CD4-positive, alpha-beta T cell (primary cell): ENCODE results near the gene GTF2A1. TPM values are rescaled to one million over a fixed set of nuclear protein-coding genes. Genes with fewer than 3 reads are reported as not detected.
"Not testable (repeated sequence)": the region's sequence is repeated elsewhere in the genome, so short reads cannot be mapped to it uniquely, and the experiment has no call there.

ENCODE experiments used
- ATAC-seq: fragments of 200-7000 bp; cut with Tn5 transposase; one replicate; pipeline ENCODE4 v1.10.0; 2022; ENCODE audit warnings: mild to moderate bottlenecking; ENCODE audit not compliant: poor library complexity
- CTCF ChIA-PET: fragments of 350-600 bp; sonication (Branson Sonifier 250); formaldehyde crosslinking; loops from one replicate; lab custom pipeline; 2021; ENCODE audit warnings: antibody characterized with exemption, inconsistent platforms; lab: Charles Lee
- POLR2A ChIA-PET: fragments of 350-600 bp; sonication (Branson Sonifier 250); formaldehyde crosslinking; loops from one replicate; lab custom pipeline; 2021; ENCODE audit warnings: antibody characterized with exemption, inconsistent platforms; lab: Charles Lee
- DNase-seq, 14 experiments: peaks; one replicate each; pipeline ENCODE4 v3.0.0-alpha.2; 2013 to 2020; ENCODE audit warnings: mixed read lengths in 2 of 14
- H3K27ac ChIP-seq, 2 donors: one replicate each; pipeline versions ENCODE4 v1.5.1 to v1.7.0; 2013; ENCODE audit warnings: low read length in 2 of 2, low read depth in 1 of 2, mild to moderate bottlenecking in 1 of 2
- H3K27me3 ChIP-seq, 2 experiments: 1 replicate in 1 of 2; 2 replicates in 1 of 2; pipeline versions ENCODE4 v1.6.1 to v1.7.0; 2013; ENCODE audit warnings: low read length in 2 of 2, control low read depth in 1 of 2, mild to moderate bottlenecking in 1 of 2, moderate library complexity in 1 of 2; ENCODE audit not compliant: insufficient read depth in 2 of 2, control insufficient read depth in 1 of 2
- H3K36me3 ChIP-seq: one replicate; pipeline ENCODE4 v1.6.1; 2013; ENCODE audit warnings: low read length, control low read depth; ENCODE audit not compliant: insufficient read depth
- H3K4me1 ChIP-seq: one replicate; pipeline ENCODE4 v1.6.1; 2013; ENCODE audit warnings: low read length, control low read depth; ENCODE audit not compliant: insufficient read depth
- H3K4me3 ChIP-seq: one replicate; pipeline ENCODE4 v1.5.1; 2013; ENCODE audit warnings: mild to moderate bottlenecking, low read length, moderate library complexity
- H3K9me3 ChIP-seq, 2 experiments: 1 replicate in 1 of 2; 2 replicates in 1 of 2; pipeline versions ENCODE4 v1.6.1 to v1.7.0; 2013; ENCODE audit warnings: low read length in 2 of 2, mild to moderate bottlenecking in 2 of 2, control low read depth in 1 of 2, moderate library complexity in 1 of 2; ENCODE audit not compliant: control insufficient read depth in 1 of 2, insufficient read depth in 1 of 2
- H3K27ac Mint-ChIP-seq: one replicate; pipeline ENCODE4 v1.8.0; 2020; ENCODE audit warnings: mixed read lengths
- H3K27me3 Mint-ChIP-seq: one replicate; pipeline ENCODE4 v1.8.0; 2021; ENCODE audit warnings: mixed read lengths
- H3K36me3 Mint-ChIP-seq: one replicate; pipeline ENCODE4 v1.8.0; 2021; ENCODE audit warnings: low read depth, mixed read lengths
- H3K4me1 Mint-ChIP-seq: one replicate; pipeline ENCODE4 v1.8.0; 2021; ENCODE audit warnings: low read depth, mixed read lengths
- H3K4me3 Mint-ChIP-seq: one replicate; pipeline ENCODE4 v1.8.0; 2020; ENCODE audit warnings: mild to moderate bottlenecking, mixed read lengths
- H3K9me3 Mint-ChIP-seq: one replicate; pipeline ENCODE4 v1.8.0; 2020; ENCODE audit warnings: mixed read lengths
- intact Hi-C, 2 experiments: fragments of 100-400 bp; cut with DNase I in 1 of 2; cut with micrococcal nuclease in 1 of 2; formaldehyde crosslinking; loops; one replicate each; pipeline versions ENCODE4 v1.15.1 to v1.9.0; 2023 to 2025; cut with DNase I, micrococcal nuclease
- total RNA-seq, 174 experiments: library from RNA in 2 of 174; stranded (reverse) in 2 of 174; gene quantifications; one replicate each; pipeline ENCODE4 v1.2.3 and lab custom pipeline; 2021 to 2026
- TF ChIP-seq, protein P1 (sequence below): fragments of 200-600 bp; IDR thresholded peaks from one replicate; pipeline ENCODE4 v1.8.0; 2022; ENCODE audit warnings: antibody characterized with exemption, mild to moderate bottlenecking

GTF2A1 gene
- total RNA-seq, 2 experiments from 2014 or later, result 11.5 to 12.8 TPM

DNA sequence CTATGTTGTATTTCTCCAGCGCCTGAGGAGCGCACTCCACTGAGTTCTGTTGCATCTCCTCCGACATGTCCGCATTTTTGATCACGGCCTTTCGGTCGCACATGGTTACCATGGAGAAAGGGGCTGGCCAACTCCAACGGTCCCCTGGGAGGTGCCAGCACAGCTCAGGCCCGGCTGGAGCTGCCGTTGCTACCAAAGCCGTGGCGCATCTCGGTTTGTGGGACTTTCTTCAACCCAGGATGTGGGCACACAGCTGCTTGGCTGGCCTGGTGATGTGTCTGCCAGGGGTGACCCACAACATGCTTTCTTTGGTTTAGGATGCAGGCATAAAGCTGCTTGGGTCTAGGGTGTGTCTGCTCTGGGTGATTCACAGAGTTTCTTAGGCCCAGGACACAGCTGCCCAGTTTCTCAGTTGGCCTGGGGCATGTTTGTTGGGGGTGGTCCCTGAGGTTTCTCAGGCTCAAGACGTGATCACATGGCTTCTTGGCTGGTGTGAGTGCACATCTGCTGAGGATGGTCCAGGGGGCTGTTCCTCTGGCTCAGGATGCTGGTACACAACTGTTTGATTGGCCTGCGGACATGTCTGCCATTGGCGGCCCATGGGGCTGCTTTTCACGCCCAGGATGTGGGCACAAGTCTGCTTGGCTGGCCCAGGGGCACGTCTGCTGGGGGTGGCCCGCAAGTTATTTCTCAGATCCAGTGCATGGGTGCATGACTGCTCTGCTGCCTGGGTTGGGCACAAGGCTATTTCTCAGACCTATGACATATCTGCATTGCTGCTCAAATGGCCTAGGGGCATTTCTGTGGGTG is 25.9 kb upstream of the GTF2A1 start:
- ATAC-seq (no peak), DNase-seq (no peak)
- intact Hi-C loops, result no loop called here
- Histone ChIP-seq H3K27me3 (peaks cover 0 to 4% of the 10 kb centered on the region in 2 experiments), H3K4me1 (no peaks in the 10 kb centered on the region), H3K36me3 (no peaks in the 10 kb centered on the region), H3K9me3 (peaks cover 0 to 17% of the 10 kb centered on the region in 2 experiments), H3K27ac (no peak overlapping the region), H3K4me3 (no peak overlapping the region)
- peaks cover 7% of the 10 kb centered on the region for H3K9me3 Mint-ChIP-seq
- H3K27ac Mint-ChIP-seq, result no peak overlapping the region
- CTCF ChIA-PET, result no interaction called here
- POLR2A ChIA-PET, result no interaction called here
- no peaks in the 10 kb centered on the region for H3K36me3 Mint-ChIP-seq
- H3K4me1 Mint-ChIP-seq, result no peaks in the 10 kb centered on the region
- TF ChIP-seq, protein P1, sequence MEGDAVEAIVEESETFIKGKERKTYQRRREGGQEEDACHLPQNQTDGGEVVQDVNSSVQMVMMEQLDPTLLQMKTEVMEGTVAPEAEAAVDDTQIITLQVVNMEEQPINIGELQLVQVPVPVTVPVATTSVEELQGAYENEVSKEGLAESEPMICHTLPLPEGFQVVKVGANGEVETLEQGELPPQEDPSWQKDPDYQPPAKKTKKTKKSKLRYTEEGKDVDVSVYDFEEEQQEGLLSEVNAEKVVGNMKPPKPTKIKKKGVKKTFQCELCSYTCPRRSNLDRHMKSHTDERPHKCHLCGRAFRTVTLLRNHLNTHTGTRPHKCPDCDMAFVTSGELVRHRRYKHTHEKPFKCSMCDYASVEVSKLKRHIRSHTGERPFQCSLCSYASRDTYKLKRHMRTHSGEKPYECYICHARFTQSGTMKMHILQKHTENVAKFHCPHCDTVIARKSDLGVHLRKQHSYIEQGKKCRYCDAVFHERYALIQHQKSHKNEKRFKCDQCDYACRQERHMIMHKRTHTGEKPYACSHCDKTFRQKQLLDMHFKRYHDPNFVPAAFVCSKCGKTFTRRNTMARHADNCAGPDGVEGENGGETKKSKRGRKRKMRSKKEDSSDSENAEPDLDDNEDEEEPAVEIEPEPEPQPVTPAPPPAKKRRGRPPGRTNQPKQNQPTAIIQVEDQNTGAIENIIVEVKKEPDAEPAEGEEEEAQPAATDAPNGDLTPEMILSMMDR, result no peak
- no peaks in the 10 kb centered on the region for H3K27me3 Mint-ChIP-seq
- H3K4me3 Mint-ChIP-seq, result no peak overlapping the region

DNA sequence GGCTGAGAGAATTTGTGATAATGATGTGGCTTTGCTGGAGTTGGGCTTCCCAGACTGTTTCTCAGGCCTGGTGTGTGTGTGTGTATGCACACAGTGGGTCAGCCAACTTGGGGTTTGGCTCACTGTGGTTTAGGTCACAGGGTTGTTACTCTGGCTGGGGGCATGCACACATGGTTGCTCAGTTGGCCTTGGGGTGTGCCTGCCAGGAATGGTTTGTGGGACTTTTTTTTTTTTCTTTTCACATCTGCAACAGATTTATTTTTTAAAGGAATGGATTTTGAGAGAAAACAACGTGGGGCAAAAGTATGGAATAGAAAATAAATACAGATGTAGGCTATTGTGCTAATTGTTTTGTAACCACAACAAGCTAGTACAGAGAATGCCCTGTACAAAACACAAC is 25.0 kb upstream of the GTF2A1 start:
- Mint-ChIP-seq H3K27ac (no peak overlapping the region), H3K36me3 (no peaks in the 10 kb centered on the region), H3K4me1 (no peaks in the 10 kb centered on the region), H3K27me3 (no peaks in the 10 kb centered on the region), H3K9me3 (peaks cover 7% of the 10 kb centered on the region), H3K4me3 (no peak overlapping the region)
- POLR2A ChIA-PET, result no interaction called here
- intact Hi-C loops, result no loop called here
- ATAC-seq, result no peak
- TF ChIP-seq, protein P1, result no peak
- DNase-seq, result no peak
- Histone ChIP-seq H3K27me3 (peaks cover 0 to 4% of the 10 kb centered on the region in 2 experiments), H3K4me1 (no peaks in the 10 kb centered on the region), H3K36me3 (no peaks in the 10 kb centered on the region), H3K27ac (no peak overlapping the region), H3K4me3 (no peak overlapping the region), H3K9me3 (peaks cover 0 to 17% of the 10 kb centered on the region in 2 experiments)
- CTCF ChIA-PET, result no interaction called here

GRCh38 chr14:81244431-81244830 is 23.7 kb upstream of the GTF2A1 start:
- POLR2A ChIA-PET, DNase-seq, intact Hi-C loops, H3K4me1 Mint-ChIP-seq, ATAC-seq, H3K4me3 ChIP-seq, H3K27me3 ChIP-seq, CTCF ChIA-PET, H3K27ac ChIP-seq, H3K27ac Mint-ChIP-seq, H3K36me3 Mint-ChIP-seq, H3K4me3 Mint-ChIP-seq, H3K27me3 Mint-ChIP-seq, H3K36me3 ChIP-seq, H3K4me1 ChIP-seq, H3K9me3 Mint-ChIP-seq: not testable (repeated sequence)
- H3K9me3 ChIP-seq, result peaks cover 0 to 17% of the 10 kb centered on the region in 2 experiments
